A204.1 (cell line): ENCODE data around the gene RHOJ.

Experiments used
- FAIRE-seq: peaks from 2 replicates; lab custom pipeline; 2012; peaks lifted over from hg19 to GRCh38; lab: Jason Lieb, UNC

RHOJ gene

GRCh38 chr14:63205866-63206265, 1.6 kb downstream of the RHOJ start:
- FAIRE-seq = no peak

GRCh38 chr14:63209160-63209559, 4.9 kb downstream of the RHOJ start:
- FAIRE-seq = no peak

DNA sequence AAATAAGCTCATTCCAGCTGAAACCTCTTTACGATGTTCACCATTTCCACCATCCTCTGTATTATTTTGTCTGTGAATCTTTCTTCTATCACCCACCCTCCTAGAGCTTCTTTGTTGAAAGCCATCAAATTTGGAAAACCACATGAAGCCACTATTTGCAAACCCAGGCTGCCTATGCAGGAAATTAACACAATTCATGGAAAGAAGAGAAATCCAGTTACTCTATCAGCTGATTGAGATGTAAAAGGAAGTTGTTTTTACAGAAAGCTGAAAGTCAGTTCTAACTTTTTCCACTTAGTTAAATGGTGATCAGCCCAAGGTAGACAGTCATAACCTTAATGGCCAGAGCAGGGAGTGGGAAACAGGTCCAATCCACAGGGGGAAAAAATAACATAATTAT, 6.6 kb downstream of the RHOJ start:
- FAIRE-seq = no peak

GRCh38 chr14:63212209-63212608, 8.0 kb downstream of the RHOJ start:
- FAIRE-seq = no peak

DNA sequence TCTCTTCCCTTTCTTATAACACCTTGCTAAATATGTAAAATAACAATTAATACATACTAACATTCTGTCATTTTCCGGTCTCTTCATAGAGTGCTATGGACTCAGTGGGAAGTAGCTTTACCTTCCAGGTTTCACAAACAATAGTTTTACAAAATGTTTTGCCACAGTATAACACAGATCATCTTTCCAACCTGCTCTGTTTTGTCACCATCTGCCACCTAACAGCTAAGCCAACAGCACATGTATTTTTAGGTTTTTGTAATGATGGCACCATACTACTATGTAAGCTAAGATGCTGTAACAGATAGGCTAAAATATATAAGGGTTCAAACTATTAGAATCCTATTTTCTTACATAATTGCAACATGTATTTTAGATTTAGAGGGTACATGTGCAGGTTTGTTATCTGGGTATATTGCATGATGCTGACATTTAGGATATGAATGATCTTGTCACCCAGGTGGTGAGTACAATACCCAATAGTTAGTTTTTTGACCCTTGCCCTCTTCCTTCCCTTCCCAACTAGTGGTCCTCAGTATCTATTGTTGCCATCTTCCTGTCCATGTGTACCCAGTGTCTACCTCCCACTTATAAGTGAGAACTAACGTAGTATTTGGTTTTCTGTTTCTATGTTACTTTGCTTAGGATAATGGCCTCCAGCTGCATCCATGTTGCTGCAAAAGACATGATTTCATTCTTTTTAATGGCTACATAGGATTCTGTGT, 8.7 kb downstream of the RHOJ start:
- no peak for FAIRE-seq

- FAIRE-seq = no peak
Measured at GRCh38 chr14:63214417-63215196, 10.4 kb downstream of the RHOJ start.

DNA sequence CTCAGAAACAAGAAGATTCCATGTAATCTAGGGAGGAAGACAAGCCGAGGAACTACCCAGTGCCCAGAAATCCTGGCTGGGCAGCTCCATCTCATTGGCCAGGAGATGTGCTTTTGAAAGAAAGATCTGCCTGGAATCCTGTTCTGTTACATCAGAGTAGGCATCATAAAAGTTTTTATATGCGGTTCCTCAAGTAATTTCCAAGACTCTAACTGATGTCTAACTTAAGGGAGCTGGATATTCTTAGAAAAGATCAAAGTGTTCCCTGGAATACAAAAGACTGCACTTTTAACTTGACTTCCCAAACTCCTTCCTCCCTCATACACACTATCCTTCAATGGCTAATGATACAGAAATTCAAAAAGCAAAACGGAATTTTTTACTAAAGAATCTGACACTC, 16.3 kb downstream of the RHOJ start:
- no peak for FAIRE-seq

DNA sequence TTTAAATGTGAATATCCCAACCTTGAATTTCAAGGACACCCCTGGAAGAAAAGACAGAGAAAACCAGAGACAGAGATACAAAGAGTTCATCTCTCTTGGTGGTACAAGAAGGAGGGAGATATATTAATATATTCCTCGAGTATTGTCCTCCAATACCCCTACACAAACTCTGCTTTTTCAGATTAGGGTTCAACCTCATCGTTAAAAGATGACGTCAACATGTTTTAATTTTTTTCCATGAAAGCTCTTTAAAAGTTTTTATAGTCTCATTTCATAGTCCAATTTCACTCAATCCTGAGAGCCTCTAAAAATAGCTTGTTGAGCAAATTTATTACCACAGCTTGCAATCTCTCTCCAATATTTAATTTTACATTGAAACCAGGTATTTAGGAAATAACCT, 19.4 kb downstream of the RHOJ start:
- no peak for FAIRE-seq

- no peak for FAIRE-seq
Measured at GRCh38 chr14:63224196-63224595, 20.0 kb downstream of the RHOJ start.

- no peak for FAIRE-seq
Measured at GRCh38 chr14:63228217-63228616, 24.0 kb downstream of the RHOJ start.

DNA sequence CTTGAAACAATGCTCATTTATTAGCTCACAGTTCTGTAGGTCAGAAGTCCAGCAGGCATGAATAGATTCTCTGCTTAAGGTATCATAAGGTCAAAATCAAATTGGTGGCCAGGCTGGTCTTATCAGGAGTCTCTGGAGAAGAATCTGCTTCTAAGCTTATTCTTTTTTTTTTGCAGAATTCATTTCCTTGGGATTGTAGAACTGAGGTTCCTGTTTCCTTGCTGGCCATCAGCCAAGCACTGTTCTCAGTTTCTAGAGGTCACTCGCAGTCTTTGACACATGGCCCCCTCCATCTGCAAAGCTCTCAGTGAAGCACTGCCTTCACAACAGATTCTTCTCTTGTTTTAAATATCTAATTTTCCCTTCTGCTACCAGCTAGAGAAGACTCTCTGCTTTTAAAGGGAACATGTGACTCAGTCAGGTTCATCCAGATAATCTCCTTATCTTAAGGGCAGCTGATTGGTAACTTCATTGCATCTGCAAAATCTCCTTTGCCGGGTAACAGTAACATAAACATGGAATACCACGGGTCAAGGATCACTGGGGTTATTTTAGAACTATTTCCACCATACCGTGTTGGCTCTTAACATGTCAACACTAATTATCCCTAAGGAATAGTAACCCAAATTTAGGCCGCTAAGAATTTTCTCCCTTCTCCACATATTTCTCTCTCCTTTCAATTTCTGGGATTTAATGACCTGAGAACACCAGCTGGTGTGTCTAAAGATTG, 25.3 kb downstream of the RHOJ start:
- FAIRE-seq = no peak

GRCh38 chr14:63231766-63232165, 27.5 kb downstream of the RHOJ start:
- FAIRE-seq = no peak

DNA sequence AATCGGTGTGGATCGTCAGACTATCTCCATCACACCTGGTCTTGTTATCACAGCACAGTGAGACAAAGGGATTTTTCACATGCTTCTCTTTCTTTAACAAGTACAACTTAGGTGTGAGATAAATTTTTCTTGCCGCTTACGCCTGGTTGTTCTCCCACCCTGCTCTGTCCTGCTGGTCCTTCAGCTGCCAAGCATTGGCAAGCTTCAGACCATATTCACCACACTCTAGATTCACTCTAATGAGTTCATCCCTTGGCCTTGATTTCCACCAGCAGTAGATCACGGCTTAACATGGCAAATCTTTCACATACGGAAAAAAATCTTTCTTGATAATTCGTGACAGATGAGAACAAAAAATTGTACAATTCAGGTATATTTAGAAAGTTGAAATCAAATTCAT, 33.5 kb downstream of the RHOJ start:
- FAIRE-seq = no peak

- FAIRE-seq = no peak
Measured at GRCh38 chr14:63240221-63240620, 36.0 kb downstream of the RHOJ start.

GRCh38 chr14:63241096-63241495, 36.9 kb downstream of the RHOJ start:
- FAIRE-seq = no peak

DNA sequence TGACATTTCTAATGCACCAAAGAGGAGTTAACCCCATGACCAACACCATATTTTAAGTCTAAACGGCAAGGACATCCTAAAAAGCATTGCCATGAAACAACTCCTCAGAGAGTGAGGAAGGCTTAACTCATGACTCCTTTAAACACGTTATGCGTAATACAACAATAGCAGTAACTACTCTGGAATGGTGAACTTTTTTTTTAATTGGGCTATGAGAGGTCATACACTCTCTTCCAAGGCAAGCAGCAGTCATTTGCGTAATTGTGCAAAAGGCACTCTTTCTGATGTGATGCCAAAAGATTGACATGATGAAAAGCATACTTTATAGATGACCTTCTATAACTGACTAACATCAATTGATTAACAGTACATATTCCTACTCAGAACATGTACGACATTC, 39.4 kb downstream of the RHOJ start:
- no peak for FAIRE-seq

DNA sequence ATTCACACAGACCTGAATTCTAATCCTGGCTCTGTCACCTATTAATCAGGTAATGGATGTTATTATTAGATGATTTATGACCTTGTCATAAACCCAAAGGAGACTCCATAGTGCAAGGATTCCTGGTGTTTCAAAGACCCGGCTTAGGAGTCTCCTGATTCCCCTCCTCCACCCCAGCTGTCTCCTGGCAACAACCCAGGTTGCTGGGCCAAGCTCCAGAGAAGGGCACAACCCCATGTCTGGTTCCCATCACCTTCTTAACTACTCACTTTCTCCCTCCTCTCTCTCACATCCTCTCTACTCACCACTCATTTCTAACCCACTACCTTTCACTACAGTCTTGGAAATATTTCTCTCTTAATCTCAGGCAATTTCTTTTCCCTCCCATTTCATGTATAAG, 41.6 kb downstream of the RHOJ start:
- FAIRE-seq = no peak

DNA sequence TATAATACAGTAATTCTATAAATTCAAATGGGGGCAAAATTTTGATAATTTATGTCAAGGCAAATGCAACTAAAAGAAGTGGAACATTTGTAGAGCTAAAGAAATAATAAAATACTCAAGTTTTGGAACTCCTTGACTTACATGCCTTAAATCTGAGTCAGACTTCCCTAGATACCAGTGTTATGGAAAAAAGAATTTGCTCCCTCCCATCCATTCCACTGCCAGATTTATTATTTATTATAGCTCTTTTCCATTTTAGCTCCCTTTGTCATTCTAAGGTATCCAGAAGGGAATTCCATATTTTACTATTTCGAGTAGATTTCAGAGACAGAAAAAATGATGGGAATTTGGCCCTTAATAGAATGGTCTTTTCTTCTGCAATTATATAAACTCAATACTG, 44.0 kb downstream of the RHOJ start:
- no peak for FAIRE-seq

DNA sequence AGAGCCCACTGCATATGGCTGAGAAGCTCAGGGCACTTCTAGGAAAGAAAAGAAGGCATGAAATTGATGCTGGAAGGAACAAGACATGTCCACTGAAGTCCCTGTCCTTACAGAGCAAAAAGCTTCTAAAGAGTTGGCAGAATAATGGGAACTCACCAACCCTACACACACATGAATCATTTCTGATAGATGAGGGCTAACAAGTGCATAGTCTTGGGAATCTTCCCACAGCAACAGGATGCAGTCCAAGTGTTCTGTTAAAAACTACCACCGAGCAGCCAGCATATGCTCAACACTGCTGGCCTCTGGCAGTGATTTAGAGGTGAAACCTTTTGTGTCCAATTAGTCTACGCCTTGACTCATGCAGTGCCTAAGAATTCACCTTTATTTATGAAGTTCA, 44.8 kb downstream of the RHOJ start:
- no peak for FAIRE-seq

- no peak for FAIRE-seq
Measured at GRCh38 chr14:63257299-63257698, 53.1 kb downstream of the RHOJ start.

DNA sequence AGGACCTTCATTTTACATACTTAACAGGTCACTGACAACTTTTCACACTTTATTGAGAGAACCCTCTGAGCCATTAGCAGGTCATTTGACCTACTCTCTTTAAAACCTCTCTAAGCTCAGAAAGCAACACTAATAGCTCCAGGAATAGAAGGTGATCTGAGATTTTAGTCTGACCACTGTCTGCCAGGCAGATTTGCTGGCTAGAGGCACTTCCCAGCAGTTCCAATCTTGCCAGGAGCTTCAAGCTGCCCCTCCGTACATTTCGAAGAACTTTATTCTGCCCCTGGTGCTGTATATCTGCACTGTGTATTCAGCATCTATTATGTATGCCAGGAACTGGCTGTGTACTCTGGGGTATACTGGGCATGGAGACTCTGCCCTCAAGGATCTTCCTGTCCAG, 58.2 kb downstream of the RHOJ start:
- FAIRE-seq = no peak

GRCh38 chr14:63266106-63266505, 61.9 kb downstream of the RHOJ start:
- FAIRE-seq = no peak

GRCh38 chr14:63267171-63267570, 62.9 kb downstream of the RHOJ start:
- FAIRE-seq = no peak
